ENCODE data around the gene BPIFB1.

BPIFB1 gene

DNA sequence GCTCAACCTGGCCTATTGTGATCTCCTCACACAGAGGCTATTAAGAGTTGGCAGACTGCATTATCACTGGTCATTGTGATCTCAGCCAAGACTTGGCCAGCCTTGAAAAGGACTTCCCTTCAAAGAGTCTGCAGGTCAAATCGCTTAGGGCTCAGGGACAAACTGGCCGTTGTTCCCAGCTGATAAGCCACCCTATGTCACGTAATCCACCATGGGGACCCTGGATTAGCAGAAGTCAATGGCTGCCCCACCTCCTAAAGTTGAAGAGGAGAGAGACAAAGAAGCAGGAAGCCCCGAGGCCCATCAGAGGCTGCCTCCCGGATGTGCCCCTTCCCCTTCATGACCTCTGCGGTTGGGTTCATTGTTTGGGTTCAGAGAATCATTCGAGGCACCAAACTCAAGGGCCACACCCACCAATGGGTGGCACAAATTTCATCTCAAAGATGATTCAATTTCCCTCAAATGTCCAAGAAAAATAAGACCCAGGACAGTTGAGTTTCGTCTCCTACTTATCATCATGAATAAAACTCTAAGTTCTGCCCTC, 56.6 kb downstream of the BPIFB1 start:
- Histone ChIP-seq H2AFZ (no peak overlapping the region), H3K4me1 (no peaks in the 10 kb centered on the region), H3K9ac (no peak overlapping the region), H3K4me2 (ENCODE audit: low read length) (no peak overlapping the region), H3K27ac (no peak overlapping the region), H3K4me3 (ENCODE audit: low read depth, low read length) (no peak overlapping the region), H3K27me3 (ENCODE audit: control insufficient read depth, insufficient read depth, low read length) (no peaks in the 10 kb centered on the region), H3K36me3 (ENCODE audit: control insufficient read depth, insufficient read depth, low read length) (no peaks in the 10 kb centered on the region), H3K79me2 (no peaks in the 10 kb centered on the region), H3K9me3 (ENCODE audit: control insufficient read depth, low read length) (no peaks in the 10 kb centered on the region)
- TF ChIP-seq, protein P1, sequence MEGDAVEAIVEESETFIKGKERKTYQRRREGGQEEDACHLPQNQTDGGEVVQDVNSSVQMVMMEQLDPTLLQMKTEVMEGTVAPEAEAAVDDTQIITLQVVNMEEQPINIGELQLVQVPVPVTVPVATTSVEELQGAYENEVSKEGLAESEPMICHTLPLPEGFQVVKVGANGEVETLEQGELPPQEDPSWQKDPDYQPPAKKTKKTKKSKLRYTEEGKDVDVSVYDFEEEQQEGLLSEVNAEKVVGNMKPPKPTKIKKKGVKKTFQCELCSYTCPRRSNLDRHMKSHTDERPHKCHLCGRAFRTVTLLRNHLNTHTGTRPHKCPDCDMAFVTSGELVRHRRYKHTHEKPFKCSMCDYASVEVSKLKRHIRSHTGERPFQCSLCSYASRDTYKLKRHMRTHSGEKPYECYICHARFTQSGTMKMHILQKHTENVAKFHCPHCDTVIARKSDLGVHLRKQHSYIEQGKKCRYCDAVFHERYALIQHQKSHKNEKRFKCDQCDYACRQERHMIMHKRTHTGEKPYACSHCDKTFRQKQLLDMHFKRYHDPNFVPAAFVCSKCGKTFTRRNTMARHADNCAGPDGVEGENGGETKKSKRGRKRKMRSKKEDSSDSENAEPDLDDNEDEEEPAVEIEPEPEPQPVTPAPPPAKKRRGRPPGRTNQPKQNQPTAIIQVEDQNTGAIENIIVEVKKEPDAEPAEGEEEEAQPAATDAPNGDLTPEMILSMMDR (IDR thresholded peaks at IDR 0.05): no peak

DNA sequence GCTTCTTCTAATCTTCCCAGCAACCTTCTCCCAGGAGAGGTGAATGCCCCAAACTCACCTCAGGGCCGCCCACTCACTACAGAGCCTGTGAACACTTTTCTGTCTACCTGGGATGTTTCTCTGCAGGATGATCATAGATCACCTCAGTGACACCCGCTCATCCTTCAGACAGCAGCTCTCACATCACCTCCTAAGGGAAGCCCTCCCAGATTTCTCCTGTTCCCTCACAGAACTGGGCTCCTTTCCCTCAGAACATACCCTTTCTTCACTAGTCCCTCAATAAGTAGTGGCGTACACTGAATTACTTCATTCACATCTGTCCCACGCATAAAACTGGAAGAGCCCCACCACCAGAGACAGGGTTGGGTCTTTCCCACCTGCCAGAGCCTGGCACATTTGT, 60.5 kb downstream of the BPIFB1 start:
- Histone ChIP-seq H3K36me3 (ENCODE audit: control insufficient read depth, insufficient read depth, low read length) (no peaks in the 10 kb centered on the region), H2AFZ (no peak overlapping the region), H3K79me2 (no peaks in the 10 kb centered on the region), H3K27ac (no peak overlapping the region), H3K4me3 (ENCODE audit: low read depth, low read length) (no peak overlapping the region), H3K9me3 (ENCODE audit: control insufficient read depth, low read length) (no peaks in the 10 kb centered on the region), H3K27me3 (ENCODE audit: control insufficient read depth, insufficient read depth, low read length) (no peaks in the 10 kb centered on the region), H3K9ac (no peak overlapping the region), H3K4me1 (peaks cover 5% of the 10 kb centered on the region), H3K4me2 (ENCODE audit: low read length) (no peak overlapping the region)
- TF ChIP-seq, protein P1 (IDR thresholded peaks at IDR 0.05): no peak

DNA sequence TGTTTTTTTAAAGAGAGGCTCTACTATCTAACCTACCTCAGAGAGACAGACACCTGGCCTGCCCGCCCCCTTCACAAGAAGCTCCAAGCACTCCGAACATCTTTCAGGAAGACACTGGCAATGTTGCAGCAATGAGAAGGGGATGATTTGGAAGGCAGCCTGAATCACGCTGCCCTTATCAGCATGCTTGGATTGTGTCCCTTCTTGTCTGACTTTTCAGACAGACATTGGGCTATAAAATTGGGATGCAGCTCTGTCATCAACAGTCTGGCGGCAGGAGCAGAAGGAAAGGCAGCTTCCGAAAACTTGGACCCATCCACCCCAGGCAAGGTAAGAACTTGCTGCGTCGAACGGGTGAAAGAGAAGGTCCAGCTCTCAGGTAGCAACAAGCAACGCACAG, 62.3 kb downstream of the BPIFB1 start:
- H3K9me3 ChIP-seq (ENCODE audit: control insufficient read depth, low read length): no peaks in the 10 kb centered on the region
- H3K27ac ChIP-seq: no peak overlapping the region
- H3K79me2 ChIP-seq: no peaks in the 10 kb centered on the region
- TF ChIP-seq, protein P1 (IDR thresholded peaks at IDR 0.05): no peak
- H3K4me3 ChIP-seq (ENCODE audit: low read depth, low read length): no peak overlapping the region
- no peaks in the 10 kb centered on the region for H3K27me3 ChIP-seq (ENCODE audit: control insufficient read depth, insufficient read depth, low read length)
- no peak overlapping the region for H3K9ac ChIP-seq
- H3K36me3 ChIP-seq (ENCODE audit: control insufficient read depth, insufficient read depth, low read length): no peaks in the 10 kb centered on the region
- H3K4me2 ChIP-seq (ENCODE audit: low read length): no peak overlapping the region
- peaks cover 5% of the 10 kb centered on the region for H3K4me1 ChIP-seq
- H2AFZ ChIP-seq: no peak overlapping the region

DNA sequence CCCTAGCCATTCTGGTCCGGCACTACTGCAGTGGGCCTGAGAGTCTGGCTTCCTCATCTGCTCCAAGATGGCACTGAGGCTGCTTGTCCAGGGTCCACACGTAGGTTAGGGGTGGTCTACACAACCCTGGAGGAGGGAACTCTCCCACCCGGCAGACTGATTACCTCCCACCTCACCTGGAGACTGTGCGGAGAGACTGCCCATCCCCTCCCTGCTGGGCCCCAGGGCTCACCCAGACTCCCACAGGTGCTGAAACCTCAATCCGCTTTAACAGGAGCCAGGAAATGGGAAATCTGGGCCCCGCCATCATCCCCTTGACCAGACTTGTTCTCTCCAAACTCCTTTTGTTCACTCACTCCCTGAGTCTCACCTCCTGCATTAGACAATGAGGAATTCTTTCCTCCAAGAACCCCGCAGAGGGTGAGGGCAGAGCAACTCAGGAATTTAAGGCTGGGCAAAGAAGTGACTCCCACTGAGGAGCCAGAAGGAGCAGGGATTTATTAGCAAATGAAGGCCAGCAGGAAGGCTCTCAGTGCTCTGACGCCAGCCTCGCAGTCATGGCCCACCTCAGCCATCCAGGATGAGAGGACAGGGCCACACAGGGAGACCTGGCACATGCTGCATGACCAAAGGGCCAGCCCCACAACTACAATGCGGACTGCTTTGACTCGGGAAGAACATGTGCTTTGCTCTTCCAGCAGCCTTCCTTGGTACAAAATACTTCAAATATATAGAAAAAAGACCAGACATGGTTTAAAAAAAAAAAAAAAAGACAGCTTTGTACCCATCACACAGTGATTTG, 65.3 kb downstream of the BPIFB1 start:
- TF ChIP-seq, protein P1 (IDR thresholded peaks at IDR 0.05): no peak
- H3K36me3 ChIP-seq (ENCODE audit: control insufficient read depth, insufficient read depth, low read length): no peaks in the 10 kb centered on the region

DNA sequence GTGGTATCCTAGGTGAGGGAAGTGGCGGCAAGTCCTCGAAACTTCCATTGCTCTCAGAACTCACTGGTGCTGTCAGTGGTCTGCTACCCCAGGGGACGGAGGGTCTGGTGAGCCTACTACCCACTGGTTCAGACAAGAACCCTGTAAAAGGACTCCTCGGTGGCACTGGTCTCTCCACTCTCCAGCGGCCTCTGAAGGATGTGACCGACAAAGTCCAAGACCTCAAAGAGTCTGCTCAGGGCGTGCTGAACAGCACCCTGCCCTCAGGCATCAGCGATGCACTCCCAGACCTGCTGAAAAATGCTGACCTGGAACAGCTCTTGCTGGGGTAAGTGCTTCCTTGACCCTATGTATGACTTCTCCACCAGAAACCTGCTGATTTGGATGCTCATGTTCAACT, 66.5 kb downstream of the BPIFB1 start:
- Histone ChIP-seq H3K9ac (no peak overlapping the region), H3K27me3 (ENCODE audit: control insufficient read depth, insufficient read depth, low read length) (no peaks in the 10 kb centered on the region), H3K4me1 (peaks cover 5% of the 10 kb centered on the region), H2AFZ (no peak overlapping the region), H3K4me2 (ENCODE audit: low read length) (no peak overlapping the region), H3K79me2 (no peaks in the 10 kb centered on the region), H3K36me3 (ENCODE audit: control insufficient read depth, insufficient read depth, low read length) (no peaks in the 10 kb centered on the region), H3K9me3 (ENCODE audit: control insufficient read depth, low read length) (no peaks in the 10 kb centered on the region), H3K4me3 (ENCODE audit: low read depth, low read length) (no peak overlapping the region), H3K27ac (no peak overlapping the region)
- TF ChIP-seq, protein P1 (IDR thresholded peaks at IDR 0.05): no peak

More for the DNA sequence above, 65.3 kb downstream of the BPIFB1 start:
- no peak overlapping the region for H3K4me2 ChIP-seq (ENCODE audit: low read length)
- no peak overlapping the region for H2AFZ ChIP-seq
- no peak overlapping the region for H3K9ac ChIP-seq
- H3K27ac ChIP-seq: no peak overlapping the region
- H3K9me3 ChIP-seq (ENCODE audit: control insufficient read depth, low read length): no peaks in the 10 kb centered on the region
- H3K79me2 ChIP-seq: no peaks in the 10 kb centered on the region
- H3K27me3 ChIP-seq (ENCODE audit: control insufficient read depth, insufficient read depth, low read length): no peaks in the 10 kb centered on the region
- no peak overlapping the region for H3K4me3 ChIP-seq (ENCODE audit: low read depth, low read length)
- peaks cover 5% of the 10 kb centered on the region for H3K4me1 ChIP-seq
